ENCODE measurements around the gene ZCCHC13. TPM values are rescaled to one million over a fixed set of nuclear protein-coding genes. Genes with fewer than 3 reads are reported as not detected.

Gene ZCCHC13
- total and polyA plus RNA-seq, 9 of the 15 experiments (the other 6 are each of a cell fraction or from before 2014, with no cell fraction given): not detected

DNA sequence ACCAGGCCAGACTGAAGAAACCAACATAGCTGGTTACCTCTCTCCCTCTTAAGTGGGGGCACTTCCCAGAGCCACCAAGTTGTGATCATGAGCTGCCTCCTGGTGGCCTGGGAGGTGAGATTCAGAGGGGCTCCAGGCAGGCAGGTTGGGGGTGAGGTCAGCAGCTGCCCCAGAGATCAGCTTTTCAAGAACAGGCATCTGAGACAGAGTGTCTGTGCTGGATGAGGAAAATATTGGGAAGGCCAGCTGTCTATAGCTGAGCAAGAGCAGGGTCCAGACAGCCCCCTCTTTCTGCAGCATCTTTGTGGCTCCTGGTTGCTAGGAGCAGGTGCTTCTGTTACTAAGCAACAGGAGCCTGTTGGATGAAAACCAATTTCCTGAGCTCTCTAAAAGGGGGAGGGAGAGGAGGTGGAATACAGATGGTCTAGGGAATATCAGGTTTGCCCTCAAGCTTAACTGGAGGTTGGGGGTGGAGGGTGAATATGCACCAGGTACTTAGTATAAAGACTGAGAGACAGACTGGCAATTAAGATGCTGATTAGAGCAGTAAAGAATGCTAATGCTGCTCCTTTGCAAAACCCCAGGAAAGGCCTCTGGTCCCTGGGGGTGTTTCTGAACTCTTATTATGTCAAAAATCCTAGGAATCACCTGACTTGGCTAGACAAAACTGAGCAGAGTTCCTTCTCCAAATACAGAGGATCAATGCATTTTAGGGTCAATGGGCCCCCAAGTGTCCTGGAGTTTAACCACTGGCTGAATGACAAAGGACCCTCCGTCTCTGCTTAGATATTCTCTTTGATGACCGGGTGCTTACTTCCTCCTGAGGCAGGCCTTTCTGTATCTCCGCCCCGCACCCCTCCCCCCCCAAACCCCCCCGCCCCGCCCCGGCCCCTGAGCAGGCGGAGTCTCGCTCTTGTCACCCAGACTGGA is 21.4 kb downstream of the ZCCHC13 start (continued):
- TF ChIP-seq, protein P1, sequence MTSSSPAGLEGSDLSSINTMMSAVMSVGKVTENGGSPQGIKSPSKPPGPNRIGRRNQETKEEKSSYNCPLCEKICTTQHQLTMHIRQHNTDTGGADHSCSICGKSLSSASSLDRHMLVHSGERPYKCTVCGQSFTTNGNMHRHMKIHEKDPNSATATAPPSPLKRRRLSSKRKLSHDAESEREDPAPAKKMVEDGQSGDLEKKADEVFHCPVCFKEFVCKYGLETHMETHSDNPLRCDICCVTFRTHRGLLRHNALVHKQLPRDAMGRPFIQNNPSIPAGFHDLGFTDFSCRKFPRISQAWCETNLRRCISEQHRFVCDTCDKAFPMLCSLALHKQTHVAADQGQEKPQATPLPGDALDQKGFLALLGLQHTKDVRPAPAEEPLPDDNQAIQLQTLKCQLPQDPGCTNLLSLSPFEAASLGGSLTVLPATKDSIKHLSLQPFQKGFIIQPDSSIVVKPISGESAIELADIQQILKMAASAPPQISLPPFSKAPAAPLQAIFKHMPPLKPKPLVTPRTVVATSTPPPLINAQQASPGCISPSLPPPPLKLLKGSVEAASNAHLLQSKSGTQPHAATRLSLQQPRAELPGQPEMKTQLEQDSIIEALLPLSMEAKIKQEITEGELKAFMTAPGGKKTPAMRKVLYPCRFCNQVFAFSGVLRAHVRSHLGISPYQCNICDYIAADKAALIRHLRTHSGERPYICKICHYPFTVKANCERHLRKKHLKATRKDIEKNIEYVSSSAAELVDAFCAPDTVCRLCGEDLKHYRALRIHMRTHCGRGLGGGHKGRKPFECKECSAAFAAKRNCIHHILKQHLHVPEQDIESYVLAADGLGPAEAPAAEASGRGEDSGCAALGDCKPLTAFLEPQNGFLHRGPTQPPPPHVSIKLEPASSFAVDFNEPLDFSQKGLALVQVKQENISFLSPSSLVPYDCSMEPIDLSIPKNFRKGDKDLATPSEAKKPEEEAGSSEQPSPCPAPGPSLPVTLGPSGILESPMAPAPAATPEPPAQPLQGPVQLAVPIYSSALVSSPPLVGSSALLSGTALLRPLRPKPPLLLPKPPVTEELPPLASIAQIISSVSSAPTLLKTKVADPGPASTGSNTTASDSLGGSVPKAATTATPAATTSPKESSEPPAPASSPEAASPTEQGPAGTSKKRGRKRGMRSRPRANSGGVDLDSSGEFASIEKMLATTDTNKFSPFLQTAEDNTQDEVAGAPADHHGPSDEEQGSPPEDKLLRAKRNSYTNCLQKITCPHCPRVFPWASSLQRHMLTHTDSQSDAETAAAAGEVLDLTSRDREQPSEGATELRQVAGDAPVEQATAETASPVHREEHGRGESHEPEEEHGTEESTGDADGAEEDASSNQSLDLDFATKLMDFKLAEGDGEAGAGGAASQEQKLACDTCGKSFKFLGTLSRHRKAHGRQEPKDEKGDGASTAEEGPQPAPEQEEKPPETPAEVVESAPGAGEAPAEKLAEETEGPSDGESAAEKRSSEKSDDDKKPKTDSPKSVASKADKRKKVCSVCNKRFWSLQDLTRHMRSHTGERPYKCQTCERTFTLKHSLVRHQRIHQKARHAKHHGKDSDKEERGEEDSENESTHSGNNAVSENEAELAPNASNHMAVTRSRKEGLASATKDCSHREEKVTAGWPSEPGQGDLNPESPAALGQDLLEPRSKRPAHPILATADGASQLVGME (CRISPR knock-in tag; IDR thresholded peaks at IDR 0.05): no peak
- TF ChIP-seq HDAC6 (IDR thresholded peaks at IDR 0.05; ENCODE audit: low read depth, low read length) (no peak), RFX1 (IDR thresholded peaks at IDR 0.05) (peak; percentile 80), ILF3 (IDR thresholded peaks at IDR 0.05; ENCODE audit: borderline replicate concordance) (no peak), KDM1A (IDR thresholded peaks at IDR 0.05) (peak in 1 of 2 experiments; percentile 25; a peak in 1 of 4 replicates), KLF6 (CRISPR knock-in tag; IDR thresholded peaks at IDR 0.05; ENCODE audit: borderline replicate concordance) (no peak), CBX2 (IDR thresholded peaks at IDR 0.05; ENCODE audit: insufficient read depth, low read length, poor library complexity, severe bottlenecking) (no peak), NFYB (IDR thresholded peaks at IDR 0.05; ENCODE audit: extremely low read depth, insufficient read length) (no peak)
- TF ChIP-seq, protein P2, sequence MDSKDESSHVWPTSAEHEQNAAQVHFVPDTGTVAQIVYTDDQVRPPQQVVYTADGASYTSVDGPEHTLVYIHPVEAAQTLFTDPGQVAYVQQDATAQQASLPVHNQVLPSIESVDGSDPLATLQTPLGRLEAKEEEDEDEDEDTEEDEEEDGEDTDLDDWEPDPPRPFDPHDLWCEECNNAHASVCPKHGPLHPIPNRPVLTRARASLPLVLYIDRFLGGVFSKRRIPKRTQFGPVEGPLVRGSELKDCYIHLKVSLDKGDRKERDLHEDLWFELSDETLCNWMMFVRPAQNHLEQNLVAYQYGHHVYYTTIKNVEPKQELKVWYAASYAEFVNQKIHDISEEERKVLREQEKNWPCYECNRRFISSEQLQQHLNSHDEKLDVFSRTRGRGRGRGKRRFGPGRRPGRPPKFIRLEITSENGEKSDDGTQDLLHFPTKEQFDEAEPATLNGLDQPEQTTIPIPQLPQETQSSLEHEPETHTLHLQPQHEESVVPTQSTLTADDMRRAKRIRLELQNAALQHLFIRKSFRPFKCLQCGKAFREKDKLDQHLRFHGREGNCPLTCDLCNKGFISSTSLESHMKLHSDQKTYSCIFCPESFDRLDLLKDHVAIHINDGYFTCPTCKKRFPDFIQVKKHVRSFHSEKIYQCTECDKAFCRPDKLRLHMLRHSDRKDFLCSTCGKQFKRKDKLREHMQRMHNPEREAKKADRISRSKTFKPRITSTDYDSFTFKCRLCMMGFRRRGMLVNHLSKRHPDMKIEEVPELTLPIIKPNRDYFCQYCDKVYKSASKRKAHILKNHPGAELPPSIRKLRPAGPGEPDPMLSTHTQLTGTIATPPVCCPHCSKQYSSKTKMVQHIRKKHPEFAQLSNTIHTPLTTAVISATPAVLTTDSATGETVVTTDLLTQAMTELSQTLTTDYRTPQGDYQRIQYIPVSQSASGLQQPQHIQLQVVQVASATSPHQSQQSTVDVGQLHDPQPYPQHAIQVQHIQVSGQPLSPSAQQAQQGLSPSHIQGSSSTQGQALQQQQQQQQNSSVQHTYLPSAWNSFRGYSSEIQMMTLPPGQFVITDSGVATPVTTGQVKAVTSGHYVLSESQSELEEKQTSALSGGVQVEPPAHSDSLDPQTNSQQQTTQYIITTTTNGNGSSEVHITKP (IDR thresholded peaks at IDR 0.05; ENCODE audit: partially characterized antibody): peak; percentile 43
- TF ChIP-seq, protein P3, sequence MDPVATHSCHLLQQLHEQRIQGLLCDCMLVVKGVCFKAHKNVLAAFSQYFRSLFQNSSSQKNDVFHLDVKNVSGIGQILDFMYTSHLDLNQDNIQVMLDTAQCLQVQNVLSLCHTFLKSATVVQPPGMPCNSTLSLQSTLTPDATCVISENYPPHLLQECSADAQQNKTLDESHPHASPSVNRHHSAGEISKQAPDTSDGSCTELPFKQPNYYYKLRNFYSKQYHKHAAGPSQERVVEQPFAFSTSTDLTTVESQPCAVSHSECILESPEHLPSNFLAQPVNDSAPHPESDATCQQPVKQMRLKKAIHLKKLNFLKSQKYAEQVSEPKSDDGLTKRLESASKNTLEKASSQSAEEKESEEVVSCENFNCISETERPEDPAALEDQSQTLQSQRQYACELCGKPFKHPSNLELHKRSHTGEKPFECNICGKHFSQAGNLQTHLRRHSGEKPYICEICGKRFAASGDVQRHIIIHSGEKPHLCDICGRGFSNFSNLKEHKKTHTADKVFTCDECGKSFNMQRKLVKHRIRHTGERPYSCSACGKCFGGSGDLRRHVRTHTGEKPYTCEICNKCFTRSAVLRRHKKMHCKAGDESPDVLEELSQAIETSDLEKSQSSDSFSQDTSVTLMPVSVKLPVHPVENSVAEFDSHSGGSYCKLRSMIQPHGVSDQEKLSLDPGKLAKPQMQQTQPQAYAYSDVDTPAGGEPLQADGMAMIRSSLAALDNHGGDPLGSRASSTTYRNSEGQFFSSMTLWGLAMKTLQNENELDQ (CRISPR knock-in tag; IDR thresholded peaks at IDR 0.05; ENCODE audit: borderline replicate concordance): no peak

All from K562 (cell line).